GM18907 (cell line): Measurements from ENCODE around the gene PHLPP2.
"Not testable (repeated sequence)": the region's sequence is repeated elsewhere in the genome, so short reads cannot be mapped to it uniquely, and the experiment has no call there.

Experiments
- ATAC-seq: cut with Tn5 transposase; IDR thresholded peaks from one replicate; pipeline ENCODE4 v1.9.1; 2021; ENCODE audit warnings: mild to moderate bottlenecking, moderate library complexity; ENCODE audit not compliant: unreplicated experiment

Gene PHLPP2

GRCh38 chr16:71626858-71627213, 97.7 kb downstream of the PHLPP2 start:
- no peak for ATAC-seq

DNA sequence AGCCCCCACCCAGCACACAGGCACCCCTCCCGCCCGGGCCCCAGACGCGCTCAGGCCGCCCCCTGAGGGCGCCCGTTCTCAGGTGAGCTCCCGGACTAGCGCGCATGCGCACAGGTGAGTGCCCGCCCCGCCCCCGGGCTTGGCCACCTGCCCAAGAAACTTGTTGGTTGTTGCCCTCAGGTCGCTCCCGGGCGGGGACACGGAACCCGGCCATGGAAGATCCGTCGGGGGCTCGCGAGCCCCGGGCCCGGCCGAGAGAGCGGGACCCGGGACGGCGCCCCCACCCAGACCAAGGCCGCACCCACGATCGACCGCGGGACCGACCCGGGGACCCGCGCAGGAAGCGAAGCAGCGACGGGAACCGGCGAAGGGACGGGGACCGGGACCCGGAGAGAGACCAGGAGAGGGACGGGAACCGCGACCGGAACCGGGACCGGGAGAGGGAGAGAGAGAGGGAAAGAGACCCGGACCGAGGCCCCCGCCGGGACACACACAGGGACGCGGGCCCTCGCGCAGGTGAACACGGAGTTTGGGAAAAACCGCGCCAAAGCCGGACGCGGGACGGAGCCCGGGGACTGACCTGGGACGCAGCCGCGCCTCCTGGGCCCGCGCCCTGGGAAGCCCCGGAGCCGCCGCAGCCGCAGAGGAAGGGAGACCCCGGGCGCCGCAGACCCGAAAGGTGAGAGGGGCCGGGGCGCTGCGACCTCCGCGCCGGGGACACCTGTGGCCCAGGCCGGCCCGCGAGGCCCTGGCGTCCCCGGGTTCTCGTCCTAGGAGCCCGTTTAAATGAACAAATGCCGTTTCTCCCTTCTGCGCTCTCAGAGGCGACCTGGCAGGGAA, 98.3 kb downstream of the PHLPP2 start, which contains the start of gene MARVELD3:
Gene MARVELD3 (plus strand): TSS at position 167 of the 840 bp plus-strand sequence. CDS start 46 bp downstream, at position 213.
- no peak for ATAC-seq

- ATAC-seq, result no peak
Measured at GRCh38 chr16:71625113-71625850, 99.2 kb downstream of the PHLPP2 start.

- no peak for ATAC-seq
Measured at GRCh38 chr16:71623597-71623996, 100.9 kb downstream of the PHLPP2 start.

GRCh38 chr16:71622088-71622487, 102.4 kb downstream of the PHLPP2 start:
- ATAC-seq, result no peak

- no peak for ATAC-seq
Measured at GRCh38 chr16:71618429-71618828, 106.1 kb downstream of the PHLPP2 start.

DNA sequence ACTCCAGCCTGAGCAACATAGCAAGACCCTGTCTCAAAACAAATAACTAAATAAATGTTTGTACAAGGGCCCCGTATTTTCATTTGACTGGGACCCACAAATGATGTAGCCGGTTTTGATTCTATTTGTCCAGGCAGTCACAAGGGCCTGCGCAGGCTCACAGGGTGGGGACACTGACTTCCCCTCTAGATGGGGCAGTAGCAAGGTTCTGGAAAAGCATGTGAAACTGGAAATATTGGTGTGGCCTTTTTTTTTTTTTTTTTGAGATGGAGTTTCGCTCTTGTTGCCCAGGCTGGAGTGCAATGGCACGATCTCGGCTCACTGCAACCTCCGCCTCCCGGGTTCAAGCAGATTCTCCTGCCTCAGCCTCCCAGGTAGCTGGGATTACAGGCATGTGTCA, 109.5 kb downstream of the PHLPP2 start:
- ATAC-seq, result not testable (repeated sequence)

- ATAC-seq, result peak; percentile 54
Measured at GRCh38 chr16:71610936-71611871, 113.3 kb downstream of the PHLPP2 start.

DNA sequence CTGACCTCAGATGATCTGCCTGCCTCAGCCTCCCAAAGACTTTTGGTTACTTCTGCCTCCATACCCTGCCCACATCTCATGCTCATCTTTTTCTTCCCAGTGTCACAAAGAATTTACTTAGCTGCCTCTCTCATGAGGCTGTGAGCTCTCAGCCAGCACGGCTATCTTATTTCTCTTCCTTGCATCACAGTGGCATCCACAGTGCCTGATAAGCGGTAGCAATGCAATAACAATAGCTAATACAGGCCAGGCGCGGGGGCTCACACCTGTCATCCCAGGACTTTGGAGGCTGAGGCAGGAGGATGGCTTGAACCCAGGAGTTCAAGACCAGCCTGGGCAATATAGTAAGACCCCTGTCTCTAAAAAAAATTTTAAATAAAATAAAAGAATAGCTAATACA, 114.1 kb downstream of the PHLPP2 start:
- ATAC-seq, result no peak

DNA sequence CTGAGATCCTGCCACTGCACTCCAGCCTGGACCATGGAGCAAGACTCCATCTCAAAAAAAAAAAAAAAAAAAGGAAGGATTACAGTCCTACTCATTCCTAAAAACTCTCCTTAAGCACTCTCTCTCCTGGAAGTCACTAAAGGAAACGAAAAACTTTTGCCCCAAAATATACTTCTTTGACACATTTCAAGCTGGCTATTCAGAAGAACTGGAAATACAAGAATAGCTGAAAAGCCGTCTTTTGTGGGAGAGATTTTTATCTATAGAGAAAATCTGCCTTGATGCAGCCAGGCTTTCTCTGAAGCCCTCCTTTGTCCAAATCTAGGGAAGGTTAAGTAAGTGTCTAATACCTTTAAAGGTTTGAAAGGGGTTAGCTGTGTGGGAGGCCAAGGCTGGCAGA, 115.4 kb downstream of the PHLPP2 start:
- ATAC-seq, result no peak

DNA sequence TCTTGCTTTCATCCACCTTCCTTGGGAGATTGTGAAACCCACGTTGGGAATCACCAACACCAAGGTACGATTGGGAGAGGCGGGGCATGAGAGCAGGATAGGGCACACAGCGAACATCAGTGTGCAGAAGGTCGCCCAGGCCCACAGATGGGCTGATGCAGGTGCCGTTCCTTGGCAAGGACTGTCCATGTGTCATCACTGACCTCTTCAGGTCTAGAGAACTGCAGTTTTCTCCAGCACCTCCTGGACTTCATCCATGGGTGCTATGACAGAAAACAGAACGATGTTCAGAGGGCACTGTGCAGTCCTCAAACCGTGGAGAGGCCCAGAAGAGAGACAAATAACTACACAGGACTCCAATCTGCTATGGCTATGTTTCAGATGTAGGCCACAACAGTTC, 123.7 kb downstream of the PHLPP2 start:
- no peak for ATAC-seq

DNA sequence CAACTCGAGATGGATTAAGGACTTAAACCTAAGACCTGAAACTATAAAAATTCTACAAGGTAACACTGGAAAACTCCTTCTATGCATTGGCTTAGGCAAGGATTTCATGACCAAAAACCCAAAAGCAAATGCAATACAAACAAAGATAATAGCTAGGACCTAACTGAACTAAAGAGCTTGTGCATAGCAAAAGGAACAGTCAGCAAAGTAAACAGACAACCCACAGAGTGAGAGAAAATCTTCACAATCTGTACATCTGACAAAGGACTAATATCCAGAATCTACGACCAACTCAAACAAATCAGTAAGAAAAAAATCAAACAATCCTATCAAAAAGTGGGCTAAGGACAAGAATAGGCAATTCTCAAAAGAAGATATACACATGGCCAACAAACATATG, 126.1 kb downstream of the PHLPP2 start:
- ATAC-seq, result not testable (repeated sequence)

DNA sequence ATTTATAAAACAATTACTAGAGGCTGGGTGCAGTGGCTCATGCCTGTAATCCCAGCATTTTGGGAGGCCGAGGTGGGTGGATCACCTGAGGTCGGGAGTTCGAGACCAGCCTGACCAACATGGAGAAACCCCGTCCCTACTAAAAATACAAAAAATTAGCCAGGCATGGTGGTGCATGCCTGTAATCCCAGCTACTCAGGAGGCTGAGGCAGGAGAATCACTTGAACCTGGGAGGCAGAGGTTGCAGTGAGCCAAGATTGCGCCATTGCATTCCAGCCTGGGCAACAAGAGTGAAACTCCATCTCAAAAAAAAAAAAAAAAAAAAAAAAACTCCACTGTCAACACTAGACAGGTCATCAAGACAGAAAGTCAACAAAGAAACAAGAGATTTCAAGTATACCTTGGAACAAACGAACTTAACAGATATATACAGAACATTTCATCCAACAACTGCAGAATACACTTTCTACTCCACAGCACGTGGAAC, 129.1 kb downstream of the PHLPP2 start:
- not testable (repeated sequence) for ATAC-seq
